ENCODE data around the gene GLT8D1. TPM values are rescaled to one million over a fixed set of nuclear protein-coding genes. Genes with fewer than 3 reads are reported as not detected.

The GLT8D1 gene
- total and polyA plus RNA-seq, 2 of the 4 experiments (the other 2 are of a cell fraction), result 87.8 to 124 TPM

DNA sequence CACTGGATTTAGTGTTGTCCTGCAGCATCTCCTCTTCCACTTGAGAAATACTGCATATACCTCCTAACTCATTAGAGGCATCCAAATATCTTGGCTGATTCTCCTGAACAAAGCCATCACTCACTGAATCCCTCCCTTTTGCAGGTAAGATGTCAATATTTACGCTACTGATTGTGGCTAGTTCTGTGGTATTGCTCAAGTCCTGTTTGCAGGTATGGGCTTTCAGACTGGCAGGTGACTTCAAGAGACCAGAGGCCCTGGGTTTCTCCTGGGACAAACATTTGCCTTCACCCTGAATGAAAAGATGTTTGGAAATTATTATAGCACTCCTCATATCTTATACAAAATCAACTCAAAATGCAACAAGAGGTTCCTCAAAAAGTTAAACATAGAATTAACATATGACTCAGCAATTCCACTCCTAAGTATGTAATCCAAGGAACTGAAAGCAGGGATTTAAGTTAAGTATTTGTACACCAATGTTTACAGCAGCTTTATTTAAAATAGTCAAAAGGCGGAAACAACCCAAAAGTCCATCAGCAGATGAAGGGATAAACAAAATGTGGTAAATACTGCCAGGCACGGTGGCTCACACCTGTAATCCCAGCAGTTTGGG, 46.6 kb upstream of the GLT8D1 start:
- POLR2A ChIA-PET (ENCODE audit: unreplicated experiment), result no interaction called here
- dilution Hi-C loops (cut with HindIII; ENCODE audit: low sequenced_read_pairs, unreplicated experiment), result no loop called here

More for the DNA sequence above, 46.6 kb upstream of the GLT8D1 start:
- Histone ChIP-seq H2AFZ (replicated peaks; ENCODE audit: low read length, poor library complexity) (peak overlapping the region; percentile 40), H4K91ac (ENCODE audit: insufficient read depth, low read depth, low read length) (no peak overlapping the region), H3K36me3 (ENCODE audit: control insufficient read depth, insufficient read depth, low read length) (peaks cover 9% of the 10 kb centered on the region; the same call in 1 of the 2 replicates), H3K56ac (ENCODE audit: extremely low read depth, insufficient read depth, low read length) (no peak overlapping the region), H3K9me3 (ENCODE audit: control insufficient read depth, insufficient read depth, low read length) (no peaks in the 10 kb centered on the region), H3K9me1 (ENCODE audit: insufficient read depth, low read length) (no peaks in the 10 kb centered on the region), H2AK5ac (ENCODE audit: low read depth, low read length) (no peak overlapping the region; the same call in 1 of the 2 replicates), H2BK20ac (ENCODE audit: low read depth, low read length) (peak overlapping the region; percentile 8; the same call in 1 of the 2 replicates), H3K9ac (ENCODE audit: low read depth, low read length) (no peak overlapping the region), H3K4me1 (ENCODE audit: control insufficient read depth, insufficient read depth, low read length) (peaks cover 7% of the 10 kb centered on the region), H2AK9ac (replicated peaks; ENCODE audit: low read depth, low read length, poor library complexity) (no peak overlapping the region), H3K4ac (ENCODE audit: low read depth, low read length) (no peak overlapping the region), H3K27me3 (ENCODE audit: control insufficient read depth, insufficient read depth, low read length) (no peaks in the 10 kb centered on the region), H3K4me2 (ENCODE audit: low read depth, low read length) (0 out of 2 replicates have a peak overlapping the region, but pooled peaks have one; percentile 42), H3K14ac (replicated peaks; ENCODE audit: low read depth, low read length) (no peak overlapping the region), H3K79me1 (ENCODE audit: low read depth in 1 of 2, low read length in 2 of 2) (peaks cover 0 to 3% of the 10 kb centered on the region in 2 experiments; a peak in 1 of 4 replicates), H3K27ac (ENCODE audit: insufficient read depth, low read length) (peak overlapping the region; percentile 81; the same call in 1 of the 2 replicates), H3K23ac (ENCODE audit: low read depth, low read length) (no peak overlapping the region), H2BK5ac (ENCODE audit: low read depth, low read length, poor library complexity, severe bottlenecking) (no peak overlapping the region), H2BK15ac (ENCODE audit: low read depth, low read length) (no peak overlapping the region), H3K4me3 (ENCODE audit: insufficient read depth, low read depth, low read length) (no peak overlapping the region), H2BK120ac (ENCODE audit: low read depth, low read length) (0 out of 2 replicates have a peak overlapping the region, but pooled peaks have one; percentile 1), H4K5ac (ENCODE audit: low read depth, low read length) (no peak overlapping the region), H4K8ac (ENCODE audit: low read depth in 2 of 2, low read length in 2 of 2) (no peak overlapping the region; a peak in 1 of 4 replicates), H4K20me1 (ENCODE audit: insufficient read depth, low read length) (no peaks in the 10 kb centered on the region), H3K18ac (ENCODE audit: low read depth, low read length) (peak overlapping the region; percentile 9)
- in situ Hi-C loops (cut with MboI; ENCODE audit: low sequenced_read_pairs), result no loop called here
- CTCF ChIA-PET, result no interaction called here
- BruUV-seq (replicated peaks), result no TSS peak
- DNase-seq, result peak; percentile 54
- ATAC-seq (ENCODE audit: low read depth), result peak; percentile 88
- intact Hi-C loops (cut with micrococcal nuclease), result no loop called here
- TF ChIP-seq POLR2A (IDR thresholded peaks at IDR 0.05; ENCODE audit: low read depth, low read length) (no peak), NFE2L2 (IDR thresholded peaks at IDR 0.05; ENCODE audit: low read depth, low read length) (peak; percentile 97), CEBPB (IDR thresholded peaks at IDR 0.05; ENCODE audit: low read depth, low read length) (no peak), MAFK (IDR thresholded peaks at IDR 0.05; ENCODE audit: low read depth, low read length) (peak; percentile 93), RFX5 (IDR thresholded peaks at IDR 0.05; ENCODE audit: low read depth, low read length) (no peak)
- TF ChIP-seq, protein P1, sequence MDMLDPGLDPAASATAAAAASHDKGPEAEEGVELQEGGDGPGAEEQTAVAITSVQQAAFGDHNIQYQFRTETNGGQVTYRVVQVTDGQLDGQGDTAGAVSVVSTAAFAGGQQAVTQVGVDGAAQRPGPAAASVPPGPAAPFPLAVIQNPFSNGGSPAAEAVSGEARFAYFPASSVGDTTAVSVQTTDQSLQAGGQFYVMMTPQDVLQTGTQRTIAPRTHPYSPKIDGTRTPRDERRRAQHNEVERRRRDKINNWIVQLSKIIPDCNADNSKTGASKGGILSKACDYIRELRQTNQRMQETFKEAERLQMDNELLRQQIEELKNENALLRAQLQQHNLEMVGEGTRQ (IDR thresholded peaks at IDR 0.05; ENCODE audit: low read depth, low read length), result no peak
- no CpG with 5 or more reads among the region's 3 CpGs for WGBS, 2 experiments (ENCODE audit: extremely low coverage in 2 of 2, insufficient read length in 1 of 2)

Data from IMR-90 (cell line).